Activated T-helper 9 cell treated with anti-CD3 and anti-CD28 coated beads, Interleukin-2, amount 50 U/mL, for 16 hours (primary cell): ENCODE measurements around the gene ABHD12.

Source experiments
- DNase-seq: peaks from one replicate; pipeline ENCODE4 v3.0.0-alpha.2; 2020; ENCODE audit warnings: low read depth

The ABHD12 gene

GRCh38 chr20:25257130-25257529 lies 133.5 kb downstream of the ABHD12 start:
- no peak for DNase-seq

GRCh38 chr20:25256226-25256859 lies 134.3 kb downstream of the ABHD12 start:
- no peak for DNase-seq

- no peak for DNase-seq
Observed at GRCh38 chr20:25254986-25255680, 135.5 kb downstream of the ABHD12 start.

GRCh38 chr20:25254571-25254970 lies 136.1 kb downstream of the ABHD12 start:
- no peak for DNase-seq

- DNase-seq, result no peak
Observed at GRCh38 chr20:25253606-25254275, 136.9 kb downstream of the ABHD12 start.

- DNase-seq, result no peak
Observed at GRCh38 chr20:25252686-25253421, 137.8 kb downstream of the ABHD12 start.

GRCh38 chr20:25252230-25252651 lies 138.4 kb downstream of the ABHD12 start:
- no peak for DNase-seq

GRCh38 chr20:25251558-25251957 lies 139.1 kb downstream of the ABHD12 start:
- DNase-seq, result no peak

GRCh38 chr20:25251019-25251418 lies 139.6 kb downstream of the ABHD12 start:
- DNase-seq, result no peak

- no peak for DNase-seq
Observed at GRCh38 chr20:25250508-25250907, 140.1 kb downstream of the ABHD12 start.
